Keratinocyte (primary cell): ENCODE data around the gene SLC2A9. TPM values are rescaled to one million over a fixed set of nuclear protein-coding genes. Genes with fewer than 3 reads are reported as not detected.
"Not testable (repeated sequence)": the region's sequence is repeated elsewhere in the genome, so short reads cannot be mapped to it uniquely, and the experiment has no call there.

Experiments
- DNase-seq: peaks from one replicate; pipeline ENCODE4 v3.0.0-alpha.2; 2011; ENCODE audit warnings: low read depth, missing footprints, low spot score
- FAIRE-seq: peaks from 2 replicates; lab custom pipeline; 2011; peaks lifted over from hg19 to GRCh38; lab: Jason Lieb, UNC
- H2AFZ ChIP-seq: 2 replicates; pipeline ENCODE4 v1.6.0; 2012; ENCODE audit warnings: low read length, control low read depth, inconsistent platforms; ENCODE audit not compliant: control insufficient read depth
- H3K27ac ChIP-seq: 2 replicates; pipeline ENCODE4 v1.5.1; 2011; ENCODE audit warnings: low read length; ENCODE audit not compliant: control insufficient read depth, insufficient read depth
- H3K27me3 ChIP-seq: 3 replicates; pipeline ENCODE4 v1.6.0; 2011; ENCODE audit warnings: low read length; ENCODE audit not compliant: control insufficient read depth, insufficient read depth; ENCODE audit errors: extremely low read depth
- H3K36me3 ChIP-seq, 2 experiments: 2 replicates in 1 of 2; 3 replicates in 1 of 2; pipeline ENCODE4 v1.5.1; 2011; ENCODE audit warnings: low read length in 2 of 2, mild to moderate bottlenecking in 1 of 2; ENCODE audit not compliant: control insufficient read depth in 2 of 2, insufficient read depth in 2 of 2; ENCODE audit errors: extremely low read depth in 1 of 2
- H3K4me1 ChIP-seq: 3 replicates; pipeline ENCODE4 v1.5.1; 2011; ENCODE audit warnings: low read length; ENCODE audit not compliant: control insufficient read depth, insufficient read depth; ENCODE audit errors: extremely low read depth
- H3K4me2 ChIP-seq: 3 replicates; pipeline ENCODE4 v1.6.0; 2011; ENCODE audit warnings: low read depth, low read length; ENCODE audit not compliant: control insufficient read depth, insufficient read depth; ENCODE audit errors: extremely low read depth
- H3K4me3 ChIP-seq, 3 experiments: fragments of 200-600 bp in 1 of 3; sonication (generic) in 1 of 3; 2 replicates in 2 of 3; 3 replicates in 1 of 3; pipeline ENCODE4 v1.5.1; 2011 to 2016; ENCODE audit warnings: low read length in 3 of 3, mild to moderate bottlenecking in 3 of 3, control low read depth in 2 of 3, inconsistent platforms in 1 of 3, low read depth in 1 of 3, mixed read lengths in 1 of 3, mixed run types in 1 of 3, moderate library complexity in 1 of 3; ENCODE audit not compliant: control insufficient read depth in 2 of 3, insufficient read depth in 2 of 3; ENCODE audit errors: extremely low read depth in 1 of 3
- H3K79me2 ChIP-seq: 2 replicates; pipeline ENCODE4 v1.6.0; 2012; ENCODE audit warnings: low read length; ENCODE audit not compliant: control insufficient read depth, insufficient read depth
- H3K9ac ChIP-seq: 3 replicates; pipeline ENCODE4 v1.6.0; 2011; ENCODE audit warnings: low read length; ENCODE audit not compliant: control insufficient read depth, insufficient read depth; ENCODE audit errors: extremely low read depth
- H3K9me1 ChIP-seq: 3 replicates; pipeline ENCODE4 v1.6.0; 2011; ENCODE audit warnings: low read length; ENCODE audit not compliant: control insufficient read depth, insufficient read depth; ENCODE audit errors: extremely low read depth
- H3K9me3 ChIP-seq: 2 replicates; pipeline ENCODE4 v1.5.1; 2012; ENCODE audit warnings: low read depth, low read length; ENCODE audit not compliant: control insufficient read depth
- H4K20me1 ChIP-seq: 3 replicates; pipeline ENCODE4 v1.6.0; 2011; ENCODE audit warnings: low read length; ENCODE audit not compliant: control insufficient read depth, insufficient read depth; ENCODE audit errors: extremely low read depth
- EZH2 ChIP-seq: IDR thresholded peaks from one replicate; pipeline ENCODE4 v1.6.1; 2012; ENCODE audit warnings: inconsistent platforms, mild to moderate bottlenecking, low read length, moderate library complexity
- dilution Hi-C: fragments of 300-500 bp; cut with MboI; formaldehyde crosslinking; loops from one replicate; pipeline ENCODE4 v1.7.0; 2020; ENCODE audit warnings: low sequenced_read_pairs; ENCODE audit not compliant: extremely low pct_ligation_motif_present
- polyA plus RNA-seq, 5 experiments: library from polyadenylated mRNA; depleted of rRNA in 3 of 5; stranded (reverse) in 3 of 5; stranded (forward) in 1 of 5; unstranded in 1 of 5; fragments of >200 nt; gene quantifications; 1 replicate in 1 of 5; 2 replicates in 3 of 5; 3 replicates in 1 of 5; pipeline versions ENCODE4 v1.2.1 to v1.2.3, GENCODE V29; 2011 to 2012; ENCODE audit warnings: missing spikeins in 2 of 5, low read depth in 1 of 5, low replicate concordance in 1 of 5
- TF ChIP-seq, protein P1 (sequence below), 3 experiments: IDR thresholded peaks in 1 of 3; conservative IDR thresholded peaks in 1 of 3; optimal IDR thresholded peaks in 1 of 3; 2 replicates in 2 of 3; 3 replicates in 1 of 3; pipeline versions ENCODE3 to v1.5.1; 2011; ENCODE audit warnings: low read length in 3 of 3, mild to moderate bottlenecking in 3 of 3, moderate library complexity in 2 of 3, control low read depth in 1 of 3, inconsistent platforms in 1 of 3; ENCODE audit not compliant: insufficient read depth in 2 of 3; ENCODE audit errors: extremely low read depth in 1 of 3

SLC2A9 gene
- polyA plus RNA-seq, 1 donor (not counting 4 experiments of a cell fraction or from before 2014, with no cell fraction given) = 37.3 TPM

DNA sequence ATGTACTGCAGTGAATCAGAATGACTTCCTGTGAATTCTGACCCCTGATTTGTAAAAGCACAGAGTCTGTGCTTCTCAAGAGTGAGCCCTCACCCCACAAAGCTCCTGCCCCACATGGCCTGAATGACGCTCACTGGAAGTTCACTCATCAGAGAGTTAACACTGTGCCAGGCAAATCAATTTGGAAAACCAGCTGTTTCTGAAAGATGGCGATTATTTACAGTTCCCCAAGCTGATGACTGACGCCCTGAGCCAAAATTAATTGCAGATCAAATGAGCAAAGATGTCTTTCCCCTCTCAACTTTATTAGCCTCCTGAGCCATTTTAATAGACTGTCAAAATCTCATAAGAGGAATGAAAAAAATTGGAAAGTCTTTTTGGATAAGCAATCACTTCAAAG, 118.0 kb downstream of the SLC2A9 start:
- Histone ChIP-seq H3K9ac (no peak overlapping the region), H2AFZ (no peak overlapping the region), H3K27ac (no peak overlapping the region), H3K9me3 (no peaks in the 10 kb centered on the region), H3K79me2 (no peaks in the 10 kb centered on the region), H3K4me3 (no peak overlapping the region), H3K4me2 (no peak overlapping the region), H4K20me1 (no peaks in the 10 kb centered on the region), H3K9me1 (no peaks in the 10 kb centered on the region), H3K4me1 (peaks cover 15% of the 10 kb centered on the region), H3K36me3 (peaks cover 15 to 23% of the 10 kb centered on the region in 2 experiments), H3K27me3 (no peaks in the 10 kb centered on the region)
- dilution Hi-C loops = no loop called here
- no peak for TF ChIP-seq EZH2
- TF ChIP-seq, protein P1, sequence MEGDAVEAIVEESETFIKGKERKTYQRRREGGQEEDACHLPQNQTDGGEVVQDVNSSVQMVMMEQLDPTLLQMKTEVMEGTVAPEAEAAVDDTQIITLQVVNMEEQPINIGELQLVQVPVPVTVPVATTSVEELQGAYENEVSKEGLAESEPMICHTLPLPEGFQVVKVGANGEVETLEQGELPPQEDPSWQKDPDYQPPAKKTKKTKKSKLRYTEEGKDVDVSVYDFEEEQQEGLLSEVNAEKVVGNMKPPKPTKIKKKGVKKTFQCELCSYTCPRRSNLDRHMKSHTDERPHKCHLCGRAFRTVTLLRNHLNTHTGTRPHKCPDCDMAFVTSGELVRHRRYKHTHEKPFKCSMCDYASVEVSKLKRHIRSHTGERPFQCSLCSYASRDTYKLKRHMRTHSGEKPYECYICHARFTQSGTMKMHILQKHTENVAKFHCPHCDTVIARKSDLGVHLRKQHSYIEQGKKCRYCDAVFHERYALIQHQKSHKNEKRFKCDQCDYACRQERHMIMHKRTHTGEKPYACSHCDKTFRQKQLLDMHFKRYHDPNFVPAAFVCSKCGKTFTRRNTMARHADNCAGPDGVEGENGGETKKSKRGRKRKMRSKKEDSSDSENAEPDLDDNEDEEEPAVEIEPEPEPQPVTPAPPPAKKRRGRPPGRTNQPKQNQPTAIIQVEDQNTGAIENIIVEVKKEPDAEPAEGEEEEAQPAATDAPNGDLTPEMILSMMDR (optimal IDR thresholded peaks at IDR 0.05 in 1 of 3, IDR thresholded peaks at IDR 0.05 in 1 of 3, conservative IDR thresholded peaks at IDR 0.05 in 1 of 3; ENCODE audit: extremely low read depth in 1 of 3, insufficient read depth in 2 of 3, low read length in 3 of 3) = no peak
- DNase-seq (no peak), FAIRE-seq (no peak)

DNA sequence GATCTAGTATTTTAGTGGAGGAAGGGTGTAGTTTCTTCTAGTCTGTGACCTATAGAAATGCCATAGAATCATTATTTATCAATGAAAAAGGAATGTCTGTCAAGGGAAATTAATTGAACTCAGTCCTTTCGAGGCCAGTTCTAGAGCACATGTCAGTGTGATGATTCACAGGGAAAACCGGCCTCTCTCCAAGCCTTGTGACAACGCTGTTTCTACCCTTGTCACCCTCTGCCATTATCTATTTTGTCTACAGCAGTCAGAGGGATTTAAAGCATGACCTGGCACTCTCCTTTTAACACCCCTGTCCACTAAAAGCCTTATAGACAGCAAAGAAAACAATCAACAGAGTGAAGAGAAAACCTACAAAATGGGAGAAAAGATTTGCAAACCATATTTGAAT, 120.0 kb downstream of the SLC2A9 start:
- H3K36me3 ChIP-seq = peaks cover 13 to 23% of the 10 kb centered on the region in 2 experiments
- no peak overlapping the region for H3K4me3 ChIP-seq
- dilution Hi-C loops = no loop called here

DNA sequence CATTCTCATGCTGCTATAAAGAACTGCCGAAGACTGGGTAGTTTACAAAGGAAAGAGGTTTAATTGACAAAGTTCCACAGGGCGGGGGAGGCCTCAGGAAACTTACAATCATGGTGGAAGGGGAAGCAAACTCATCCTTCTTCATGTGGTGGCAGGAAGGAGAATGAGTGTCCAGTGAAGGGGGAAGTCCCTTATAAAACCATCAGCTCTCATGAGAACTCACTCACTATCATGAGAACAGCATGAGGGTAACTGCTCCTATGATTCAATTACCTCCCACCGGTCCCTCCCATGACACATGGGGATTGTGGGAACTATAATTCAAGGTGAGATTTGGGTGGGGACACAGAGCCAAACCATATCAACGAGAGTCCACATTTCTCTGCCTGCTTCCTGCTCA, 120.7 kb downstream of the SLC2A9 start:
- H3K27ac ChIP-seq, H3K4me2 ChIP-seq, FAIRE-seq, H4K20me1 ChIP-seq, dilution Hi-C loops, H3K9me3 ChIP-seq, H3K79me2 ChIP-seq, H3K27me3 ChIP-seq, H3K9ac ChIP-seq, H3K9me1 ChIP-seq, H3K4me3 ChIP-seq, H2AFZ ChIP-seq, DNase-seq: not testable (repeated sequence)
- H3K4me1 ChIP-seq = peaks cover 11% of the 10 kb centered on the region
- H3K36me3 ChIP-seq = peaks cover 11 to 17% of the 10 kb centered on the region in 2 experiments

More for the DNA sequence above, 120.0 kb downstream of the SLC2A9 start:
- no peak for TF ChIP-seq EZH2
- H3K9me1 ChIP-seq = no peaks in the 10 kb centered on the region
- H3K9ac ChIP-seq = no peak overlapping the region
- H3K4me2 ChIP-seq = no peak overlapping the region
- DNase-seq = no peak
- H3K27me3 ChIP-seq = no peaks in the 10 kb centered on the region
- no peak overlapping the region for H3K27ac ChIP-seq
- no peaks in the 10 kb centered on the region for H4K20me1 ChIP-seq
- FAIRE-seq = no peak
- H3K9me3 ChIP-seq = no peaks in the 10 kb centered on the region
- peaks cover 15% of the 10 kb centered on the region for H3K4me1 ChIP-seq
- H2AFZ ChIP-seq = no peak overlapping the region
- H3K79me2 ChIP-seq = no peaks in the 10 kb centered on the region
